D721Med (cell line): ENCODE data around the gene KIF6.

Experiments used
- DNase-seq: peaks from one replicate; pipeline ENCODE4 v3.0.0; 2011; ENCODE audit warnings: low spot score; ENCODE audit not compliant: insufficient read length
- FAIRE-seq: peaks from 2 replicates; lab custom pipeline; 2011; peaks lifted over from hg19 to GRCh38; lab: Jason Lieb, UNC
- CTCF ChIP-seq: IDR thresholded peaks from 2 replicates; pipeline ENCODE4 v1.5.1; 2012; ENCODE audit warnings: mild to moderate bottlenecking, control low read depth; ENCODE audit not compliant: insufficient read depth; ENCODE audit errors: missing control alignments

KIF6 gene

GRCh38 chr6:39599341-39599740, 125.9 kb downstream of the KIF6 start:
- DNase-seq: no peak
- no peak for TF ChIP-seq CTCF
- FAIRE-seq: no peak

- TF ChIP-seq CTCF: no peak
- no peak for DNase-seq
- FAIRE-seq: no peak
Observed at GRCh38 chr6:39594285-39594684, 130.9 kb downstream of the KIF6 start.

- TF ChIP-seq CTCF: no peak
- FAIRE-seq (no peak), DNase-seq (no peak)
Observed at GRCh38 chr6:39593646-39594045, 131.6 kb downstream of the KIF6 start.

GRCh38 chr6:39590871-39591393, 134.3 kb downstream of the KIF6 start:
- no peak for TF ChIP-seq CTCF

GRCh38 chr6:39587080-39587479, 138.1 kb downstream of the KIF6 start:
- TF ChIP-seq CTCF: no peak
- FAIRE-seq: no peak

More at GRCh38 chr6:39590871-39591393, 134.3 kb downstream of the KIF6 start:
- FAIRE-seq (no peak), DNase-seq (no peak)

GRCh38 chr6:39585641-39586040, 139.6 kb downstream of the KIF6 start:
- DNase-seq (no peak), FAIRE-seq (no peak)
- no peak for TF ChIP-seq CTCF

More at GRCh38 chr6:39587080-39587479, 138.1 kb downstream of the KIF6 start:
- no peak for DNase-seq

GRCh38 chr6:39577446-39578165, 147.6 kb downstream of the KIF6 start:
- no peak for DNase-seq
- TF ChIP-seq CTCF: no peak
- no peak for FAIRE-seq
